Gastroesophageal sphincter (tissue), 4 donors: ENCODE measurements around the gene SMCO4. TPM values are rescaled to one million over a fixed set of nuclear protein-coding genes. Genes with fewer than 3 reads are reported as not detected.

Experiments used
- ATAC-seq: fragments of 150-250 bp; one replicate; pipeline ENCODE4 v1.9.1; 2016; ENCODE audit warnings: mild to moderate bottlenecking, moderate library complexity
- H3K27ac ChIP-seq, 4 donors: fragments of 200-600 bp; sonication (generic) in 3 of 4; 1 replicate in 3 of 4; 2 replicates in 1 of 4; pipeline ENCODE4 v1.5.1; 2016 to 2019
- H3K27me3 ChIP-seq: fragments of 200-600 bp; sonication (generic); one replicate; pipeline ENCODE4 v1.5.1; 2019
- H3K36me3 ChIP-seq, 2 donors: fragments of 200-600 bp; sonication (generic); one replicate each; pipeline ENCODE4 v1.5.1; 2019; ENCODE audit warnings: control low read depth in 1 of 2
- H3K4me1 ChIP-seq, 3 donors: fragments of 200-600 bp; sonication (generic); 1 replicate in 2 of 3; 2 replicates in 1 of 3; pipeline ENCODE4 v1.5.1; 2016 to 2019; ENCODE audit warnings: control low read depth in 2 of 3
- H3K4me3 ChIP-seq, 2 donors: fragments of 200-600 bp; sonication (generic); one replicate each; pipeline ENCODE4 v1.5.1; 2019; ENCODE audit warnings: mild to moderate bottlenecking in 1 of 2, moderate library complexity in 1 of 2
- H3K9me3 ChIP-seq, 3 donors: fragments of 200-600 bp; sonication (generic); one replicate each; pipeline ENCODE4 v1.5.1; 2017 to 2019; ENCODE audit warnings: control low read depth in 2 of 3
- CTCF ChIP-seq, 4 experiments: fragments of 200-600 bp in 2 of 4; fragments of 450-650 bp in 2 of 4; sonication (generic) in 1 of 4; IDR thresholded peaks; one replicate each; pipeline ENCODE4 v1.5.1; 2017 to 2019; ENCODE audit warnings: antibody characterized with exemption in 4 of 4, mild to moderate bottlenecking in 2 of 4, moderate library complexity in 2 of 4
- EP300 ChIP-seq: sonication (generic); formaldehyde crosslinking; IDR thresholded peaks from one replicate; pipeline ENCODE4 v1.6.1; 2017; ENCODE audit warnings: antibody characterized with exemption, mild to moderate bottlenecking
- POLR2A ChIP-seq, 2 donors: fragments of 450-650 bp; IDR thresholded peaks; one replicate each; pipeline ENCODE4 v1.6.1; 2017; ENCODE audit warnings: antibody characterized with exemption in 2 of 2, mild to moderate bottlenecking in 2 of 2, moderate library complexity in 1 of 2
- POLR2AphosphoS5 ChIP-seq: sonication (generic); formaldehyde crosslinking; IDR thresholded peaks from one replicate; pipeline ENCODE4 v1.6.1; 2017; ENCODE audit warnings: antibody characterized with exemption
- WGBS, 2 donors: methylation state at CpG; one replicate each; pipeline ENCODE4 v1.1.5; 2018; ENCODE audit warnings: low coverage in 1 of 2; 5-methylcytosine and 5-hydroxymethylcytosine counted together
- total RNA-seq, 4 donors: library from RNA; depleted of rRNA; stranded (reverse); fragments of >200 nt; gene quantifications; one replicate each; pipeline ENCODE4 v1.1.0, GENCODE V29; 2016

SMCO4 gene
- total RNA-seq, 4 donors from 2014 or later, result 5.6 to 15.5 (median 11.6) TPM

DNA sequence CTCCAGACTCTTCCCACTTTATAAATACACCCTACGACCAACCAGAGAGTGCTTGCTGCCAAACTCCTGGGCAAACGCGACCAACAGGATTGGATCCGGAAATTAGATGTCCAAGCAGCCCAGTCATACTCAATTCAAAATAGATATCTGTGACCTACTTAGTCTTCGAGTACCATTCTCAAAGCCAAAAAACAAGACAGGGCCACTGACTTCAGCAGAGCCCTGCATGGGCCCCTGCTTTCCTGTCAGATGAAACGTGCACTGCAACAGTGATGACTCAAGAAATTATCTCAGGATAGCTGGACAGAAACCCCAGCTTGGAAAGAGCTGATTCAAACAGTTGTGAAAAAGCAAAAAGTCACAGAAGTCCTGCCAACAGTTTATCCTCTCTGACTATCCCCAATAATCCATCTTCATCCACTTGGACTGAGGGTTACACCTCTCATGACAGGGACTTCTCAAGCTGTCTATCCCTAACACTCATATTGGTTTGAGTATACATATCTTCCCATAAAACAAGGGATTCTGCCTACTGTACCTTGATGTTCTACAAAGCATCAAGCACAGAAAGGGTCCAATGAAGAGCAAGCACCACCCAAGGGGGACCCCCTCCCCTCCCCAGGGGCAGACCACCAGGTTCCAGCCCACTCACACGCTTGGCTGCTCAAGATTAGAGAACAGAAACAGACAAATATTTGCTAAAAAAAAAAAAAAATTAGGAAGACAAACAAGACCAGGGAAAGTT is 17.4 kb downstream of the SMCO4 start:
- no peaks in the 10 kb centered on the region for H3K9me3 ChIP-seq
- no peak for ATAC-seq
- WGBS, 2 donors, result 44 to 51% methylated on average over 3 of the region's 7 CpGs
- no peak overlapping the region for H3K4me3 ChIP-seq
- H3K27ac ChIP-seq, result no peak overlapping the region
- H3K36me3 ChIP-seq, result peaks cover 0 to 10% of the 10 kb centered on the region in 2 donors
- TF ChIP-seq POLR2AphosphoS5, result no peak
- TF ChIP-seq CTCF (IDR thresholded peaks at IDR 0.05), result no peak
- TF ChIP-seq POLR2A (IDR thresholded peaks at IDR 0.05), result no peak
- TF ChIP-seq EP300, result no peak
- peaks cover 0 to 44% (median 19%) of the 10 kb centered on the region in 3 donors for H3K4me1 ChIP-seq
- no peaks in the 10 kb centered on the region for H3K27me3 ChIP-seq

GRCh38 chr11:93524858-93525257 is 18.3 kb downstream of the SMCO4 start:
- 100% methylated on average over 1 of the region's 2 CpGs for WGBS, 2 donors
- H3K4me1 ChIP-seq, result peaks cover 0 to 36% (median 17%) of the 10 kb centered on the region in 3 donors
- no peaks in the 10 kb centered on the region for H3K9me3 ChIP-seq
- peaks cover 0 to 10% of the 10 kb centered on the region in 2 donors for H3K36me3 ChIP-seq
- TF ChIP-seq POLR2AphosphoS5, result no peak
- TF ChIP-seq EP300, result no peak
- TF ChIP-seq CTCF (IDR thresholded peaks at IDR 0.05), result no peak
- no peak for TF ChIP-seq POLR2A (IDR thresholded peaks at IDR 0.05)
- ATAC-seq, result no peak
- H3K4me3 ChIP-seq, result no peak overlapping the region
- H3K27ac ChIP-seq, result no peak overlapping the region
- H3K27me3 ChIP-seq, result no peaks in the 10 kb centered on the region

DNA sequence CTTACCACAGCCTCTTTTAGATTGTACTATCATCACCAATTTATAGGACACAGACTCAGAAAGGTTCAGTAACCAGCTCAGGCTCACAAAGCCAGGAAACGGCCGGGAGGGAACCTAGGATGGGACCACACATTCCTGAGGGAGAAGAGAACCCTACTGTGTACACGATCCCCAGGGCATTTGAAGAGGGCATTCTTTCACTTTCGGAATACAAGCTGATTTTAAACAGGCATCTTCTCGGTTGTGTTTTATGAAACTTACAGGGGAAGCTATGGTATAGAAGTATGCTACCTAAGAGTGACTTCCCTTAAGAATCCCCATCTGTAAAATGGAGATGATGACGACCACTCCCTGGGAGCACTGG is 19.0 kb downstream of the SMCO4 start:
- Histone ChIP-seq H3K27me3 (no peaks in the 10 kb centered on the region), H3K9me3 (no peaks in the 10 kb centered on the region), H3K4me1 (peaks cover 0 to 29% (median 10%) of the 10 kb centered on the region in 3 donors), H3K4me3 (no peak overlapping the region), H3K36me3 (peaks cover 0 to 10% of the 10 kb centered on the region in 2 donors), H3K27ac (no peak overlapping the region)
- WGBS, 2 donors, result 83 to 92% methylated on average over 4 to 6 of the region's 6 CpGs
- no peak for TF ChIP-seq CTCF (IDR thresholded peaks at IDR 0.05)
- no peak for TF ChIP-seq POLR2AphosphoS5
- no peak for ATAC-seq

DNA sequence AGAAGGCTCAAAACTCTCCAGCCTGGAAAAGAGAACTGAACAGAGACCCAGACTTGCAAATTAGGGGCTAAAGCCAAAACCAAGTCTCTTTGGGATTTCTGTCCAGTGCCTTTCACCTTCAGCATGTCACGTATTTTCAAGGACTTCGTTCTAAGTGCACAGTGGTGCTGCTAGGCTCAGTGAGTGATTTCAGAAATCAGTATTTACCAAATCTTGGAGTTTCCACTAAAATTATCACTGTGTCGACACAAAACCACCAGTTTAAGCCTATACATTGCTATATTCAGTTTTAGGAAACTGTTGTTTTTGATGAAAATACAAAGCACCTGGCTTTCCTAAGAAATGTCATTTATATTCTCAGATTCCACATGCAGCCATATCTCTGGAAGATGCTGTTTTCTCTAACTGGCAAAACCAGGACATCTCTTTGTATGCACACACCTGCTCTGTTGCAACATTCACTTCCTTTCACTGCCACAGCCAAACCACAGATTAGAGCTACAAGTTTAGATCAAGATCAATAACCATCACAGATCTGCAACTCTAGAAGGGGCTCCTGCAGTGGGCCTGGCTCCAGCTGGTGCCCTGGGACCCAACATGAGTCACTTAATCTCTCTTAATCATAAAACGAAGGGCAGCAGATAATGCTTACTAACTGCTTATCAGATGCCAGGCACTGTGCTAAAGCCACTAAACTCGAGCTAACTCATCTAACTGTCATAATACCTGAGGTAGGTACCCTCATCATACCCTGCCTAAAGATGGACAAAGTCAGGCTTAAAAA is 22.3 kb downstream of the SMCO4 start:
- TF ChIP-seq POLR2AphosphoS5 (no peak), CTCF (IDR thresholded peaks at IDR 0.05) (no peak), POLR2A (IDR thresholded peaks at IDR 0.05) (no peak), EP300 (no peak)
- H3K36me3 ChIP-seq, result peaks cover 0 to 10% of the 10 kb centered on the region in 2 donors

More for the DNA sequence above, 22.3 kb downstream of the SMCO4 start:
- no peak overlapping the region for H3K27ac ChIP-seq
- no peaks in the 10 kb centered on the region for H3K9me3 ChIP-seq
- no peak overlapping the region for H3K4me3 ChIP-seq
- no peaks in the 10 kb centered on the region for H3K27me3 ChIP-seq
- WGBS, 2 donors, result 78 to 89% methylated on average over 3 to 5 of the region's 5 CpGs
- H3K4me1 ChIP-seq, result peaks cover 0 to 11% (median 0%) of the 10 kb centered on the region in 3 donors
- no peak for ATAC-seq
